IMR-90 (cell line): ENCODE data around the gene SH3D21. TPM values are rescaled to one million over a fixed set of nuclear protein-coding genes. Genes with fewer than 3 reads are reported as not detected.

ENCODE experiments used
- ATAC-seq: fragments of 200-7000 bp; cut with Tn5 transposase; 2 replicates; pipeline ENCODE4 v1.9.1; 2020; ENCODE audit warnings: low read depth, mild to moderate bottlenecking, moderate library complexity
- BruUV-seq: library from RNA; stranded (reverse); fragments of 400-500 nt; replicated peaks from 2 replicates; lab custom pipeline; 2021; lab: Mats Ljungman, UMichigan
- CTCF ChIA-PET: fragments of 300-600 bp; formaldehyde crosslinking; extraction: SDS; loops from one replicate; lab custom pipeline; 2021; ENCODE audit warnings: antibody characterized with exemption; lab: Yijun Ruan, JAX
- POLR2A ChIA-PET: fragments of 300-600 bp; sonication (Branson Sonifier 250); formaldehyde crosslinking; loops from one replicate; lab custom pipeline; 2022; ENCODE audit warnings: antibody characterized with exemption; ENCODE audit not compliant: unreplicated experiment; lab: Charles Lee
- DNase-seq: peaks from one replicate; pipeline ENCODE4 v3.0.0; 2013
- H2AFZ ChIP-seq: replicated peaks from 2 replicates; pipeline ENCODE3; 2013; ENCODE audit warnings: low read length, mild to moderate bottlenecking; ENCODE audit not compliant: poor library complexity
- H2AK5ac ChIP-seq: 2 replicates; pipeline ENCODE4 v1.6.1; 2013; ENCODE audit warnings: low read depth, low read length, inconsistent platforms
- H2AK9ac ChIP-seq: replicated peaks from 2 replicates; pipeline ENCODE3; 2013; ENCODE audit warnings: mild to moderate bottlenecking, low read depth, low read length, moderate library complexity; ENCODE audit not compliant: poor library complexity
- H2BK120ac ChIP-seq: 2 replicates; pipeline ENCODE4 v1.6.1; 2013; ENCODE audit warnings: low read depth, low read length, inconsistent platforms
- H2BK15ac ChIP-seq: 3 replicates; pipeline ENCODE4 v1.6.1; 2013; ENCODE audit warnings: low read depth, low read length, inconsistent platforms
- H2BK20ac ChIP-seq: 2 replicates; pipeline ENCODE4 v1.6.1; 2013; ENCODE audit warnings: low read depth, mild to moderate bottlenecking, inconsistent platforms, low read length, moderate library complexity
- H2BK5ac ChIP-seq: 2 replicates; pipeline ENCODE4 v1.6.1; 2013; ENCODE audit warnings: mild to moderate bottlenecking, low read depth, low read length, inconsistent platforms; ENCODE audit not compliant: poor library complexity, severe bottlenecking
- H3K14ac ChIP-seq: replicated peaks from 2 replicates; pipeline ENCODE4 v1.6.1; 2013; ENCODE audit warnings: low read depth, low read length, inconsistent platforms
- H3K18ac ChIP-seq: 2 replicates; pipeline ENCODE4 v1.6.1; 2013; ENCODE audit warnings: low read depth, low read length, control low read depth
- H3K23ac ChIP-seq: 2 replicates; pipeline ENCODE4 v1.6.1; 2013; ENCODE audit warnings: low read depth, low read length, inconsistent platforms
- H3K27ac ChIP-seq: 2 replicates; pipeline ENCODE4 v1.5.1; 2013; ENCODE audit warnings: mild to moderate bottlenecking, control low read depth, low read length; ENCODE audit not compliant: insufficient read depth
- H3K27me3 ChIP-seq: 2 replicates; pipeline ENCODE4 v1.6.1; 2013; ENCODE audit warnings: low read length; ENCODE audit not compliant: control insufficient read depth, insufficient read depth
- H3K36me3 ChIP-seq: 2 replicates; pipeline ENCODE4 v1.6.1; 2013; ENCODE audit warnings: low read length, mixed read lengths; ENCODE audit not compliant: control insufficient read depth, insufficient read depth
- H3K4ac ChIP-seq: 2 replicates; pipeline ENCODE4 v1.6.1; 2013; ENCODE audit warnings: low read depth, low read length, inconsistent platforms
- H3K4me1 ChIP-seq: 2 replicates; pipeline ENCODE4 v1.6.1; 2013; ENCODE audit warnings: low read length, mixed read lengths; ENCODE audit not compliant: control insufficient read depth, insufficient read depth
- H3K4me2 ChIP-seq: 2 replicates; pipeline ENCODE4 v1.6.1; 2013; ENCODE audit warnings: low read depth, mild to moderate bottlenecking, control low read depth, low read length, moderate library complexity
- H3K4me3 ChIP-seq: 2 replicates; pipeline ENCODE4 v1.5.1; 2013; ENCODE audit warnings: low read depth, mild to moderate bottlenecking, control low read depth, low read length, moderate library complexity; ENCODE audit not compliant: insufficient read depth
- H3K56ac ChIP-seq: 2 replicates; pipeline ENCODE4 v1.6.1; 2013; ENCODE audit warnings: low read length, inconsistent platforms; ENCODE audit not compliant: insufficient read depth; ENCODE audit errors: extremely low read depth
- H3K79me1 ChIP-seq, 2 experiments: 2 replicates each; pipeline ENCODE4 v1.6.1; 2013; ENCODE audit warnings: low read length in 2 of 2, inconsistent platforms in 1 of 2, low read depth in 1 of 2
- H3K9ac ChIP-seq: 2 replicates; pipeline ENCODE4 v1.6.1; 2013; ENCODE audit warnings: low read depth, low read length, control low read depth
- H3K9me1 ChIP-seq: 2 replicates; pipeline ENCODE4 v1.6.1; 2013; ENCODE audit warnings: low read length, inconsistent platforms; ENCODE audit not compliant: insufficient read depth
- H3K9me3 ChIP-seq: 2 replicates; pipeline ENCODE4 v1.6.1; 2013; ENCODE audit warnings: low read length; ENCODE audit not compliant: control insufficient read depth, insufficient read depth
- H4K20me1 ChIP-seq: 2 replicates; pipeline ENCODE4 v1.6.1; 2013; ENCODE audit warnings: low read length, inconsistent platforms; ENCODE audit not compliant: insufficient read depth
- H4K5ac ChIP-seq: 2 replicates; pipeline ENCODE4 v1.6.1; 2013; ENCODE audit warnings: mild to moderate bottlenecking, low read depth, low read length, control low read depth
- H4K8ac ChIP-seq, 2 experiments: 2 replicates each; pipeline ENCODE4 v1.6.1; 2013; ENCODE audit warnings: low read depth in 2 of 2, low read length in 2 of 2, control low read depth in 1 of 2, inconsistent platforms in 1 of 2
- H4K91ac ChIP-seq: 2 replicates; pipeline ENCODE4 v1.6.1; 2013; ENCODE audit warnings: low read depth, low read length, inconsistent platforms; ENCODE audit not compliant: insufficient read depth
- ELK1 ChIP-seq: fragments of 150-350 bp; IDR thresholded peaks from 2 replicates; pipeline ENCODE4 v1.6.1; 2016; ENCODE audit warnings: low read depth, mild to moderate bottlenecking, low read length, moderate library complexity, borderline replicate concordance
- FOS ChIP-seq: fragments of 150-350 bp; IDR thresholded peaks from 2 replicates; pipeline ENCODE4 v1.6.1; 2016; ENCODE audit warnings: low read depth, low read length
- RCOR1 ChIP-seq: IDR thresholded peaks from 2 replicates; pipeline ENCODE4 v1.6.1; 2012; ENCODE audit warnings: mild to moderate bottlenecking, low read length, improper control_type of control experiment; ENCODE audit not compliant: insufficient replicate concordance
- SMC3 ChIP-seq: fragments of 150-350 bp; IDR thresholded peaks from 2 replicates; pipeline ENCODE4 v1.6.1; 2016; ENCODE audit warnings: low read depth, mild to moderate bottlenecking, antibody characterized with exemption, low read length, moderate library complexity
- USF2 ChIP-seq: fragments of 150-350 bp; IDR thresholded peaks from 2 replicates; pipeline ENCODE4 v1.6.1; 2017; ENCODE audit warnings: mild to moderate bottlenecking, antibody characterized with exemption, low read length, low read depth
- WGBS, 2 experiments: methylation state at CpG; one replicate each; pipeline versions ENCODE4 v1.1.5 to v1.1.7; 2013; ENCODE audit warnings: missing lambda C conversion rate in 2 of 2; ENCODE audit not compliant: insufficient read length in 1 of 2; ENCODE audit errors: extremely low coverage in 2 of 2; 5-methylcytosine and 5-hydroxymethylcytosine counted together
- dilution Hi-C: fragments of 300-500 bp; cut with HindIII; formaldehyde crosslinking; loops from one replicate; pipeline ENCODE4 v1.14.3; 2018; ENCODE audit warnings: low sequenced_read_pairs; ENCODE audit not compliant: unreplicated experiment
- in situ Hi-C: fragments of 300-500 bp; cut with MboI; formaldehyde crosslinking; loops from 3 replicates; pipeline ENCODE4 v1.14.3; 2019; ENCODE audit warnings: low sequenced_read_pairs, inconsistent platforms, mixed read lengths
- intact Hi-C: fragments of 100-400 bp; cut with micrococcal nuclease; formaldehyde crosslinking; loops from 2 replicates; pipeline ENCODE4 v1.10.0; 2022
- polyA plus RNA-seq, 3 experiments: library from polyadenylated mRNA; depleted of rRNA; stranded (reverse); fragments of >200 nt; gene quantifications; 2 replicates each; pipeline ENCODE4 v1.2.3, GENCODE V29; 2012; ENCODE audit warnings: low replicate concordance in 1 of 3
- total RNA-seq: library from RNA; depleted of rRNA; stranded (reverse); fragments of >200 nt; gene quantifications from 2 replicates; pipeline ENCODE4 v1.2.3, GENCODE V29; 2012

Gene SH3D21
- total and polyA plus RNA-seq, 2 of the 4 experiments (the other 2 are of a cell fraction): 1.8 to 11.9 TPM

- H3K9me3 ChIP-seq: no peaks in the 10 kb centered on the region
- no peak for TF ChIP-seq FOS
- no peak for TF ChIP-seq USF2
- TF ChIP-seq ELK1: no peak
- TF ChIP-seq RCOR1: no peak
- TF ChIP-seq SMC3: no peak
- peak overlapping the region; percentile 71 for H3K9ac ChIP-seq
- H2BK5ac ChIP-seq: peak overlapping the region; percentile 91
- H3K79me1 ChIP-seq: peaks cover 0 to 60% of the 10 kb centered on the region in 2 experiments
- H4K20me1 ChIP-seq: peaks cover 7% of the 10 kb centered on the region
- H3K36me3 ChIP-seq: peaks cover 9% of the 10 kb centered on the region
- peak overlapping the region; percentile 78 for H3K4me3 ChIP-seq
- H3K9me1 ChIP-seq: peaks cover 16% of the 10 kb centered on the region
- 0 out of 2 replicates have a peak overlapping the region, but pooled peaks have one; percentile 18 for H3K56ac ChIP-seq
- ChIA-PET CTCF (no interaction called here), POLR2A (no interaction called here)
- peak overlapping the region; percentile 76 for H4K91ac ChIP-seq
- no peak for DNase-seq
- H4K8ac ChIP-seq: peak overlapping the region; percentile 87 to 95; a peak in 2 of 4 replicates
- in situ Hi-C loops (no loop called here), dilution Hi-C loops (no loop called here), intact Hi-C loops (loop anchor here (2.0 to 5.0 kb wide), 3 partner anchors 29 to 65 kb away; partner anchors contain the start of gene STK40)
- peak overlapping the region; percentile 100 for H2AK5ac ChIP-seq
- peak overlapping the region; percentile 97 for H3K14ac ChIP-seq
- H3K4me1 ChIP-seq: peaks cover 26% of the 10 kb centered on the region
- peak overlapping the region; percentile 87 for H3K4me2 ChIP-seq
- H4K5ac ChIP-seq: no peak overlapping the region; the same call in 1 of the 2 replicates
- BruUV-seq: no TSS peak
- peak overlapping the region; percentile 86 for H2AFZ ChIP-seq
- peak overlapping the region; percentile 87 for H3K27ac ChIP-seq
- peak overlapping the region; percentile 99 for H2AK9ac ChIP-seq
- 12% methylated on average over 29 of the region's 67 CpGs; no CpG with 5 or more reads in 1 of the 2 experiments for WGBS, 2 experiments
- peak overlapping the region; percentile 99 for H3K4ac ChIP-seq
- no peaks in the 10 kb centered on the region for H3K27me3 ChIP-seq
- peak overlapping the region; percentile 98; the same call in 1 of the 2 replicates for H3K23ac ChIP-seq
- H2BK15ac ChIP-seq: no peak overlapping the region
- no peak overlapping the region for H2BK20ac ChIP-seq
- peak overlapping the region; percentile 90; the same call in 1 of the 2 replicates for H2BK120ac ChIP-seq
- peak; percentile 2 for ATAC-seq
- H3K18ac ChIP-seq: no peak overlapping the region; the same call in 1 of the 2 replicates
Observed at GRCh38 chr1:36322041-36322785, 16.0 kb downstream of the SH3D21 start.
